DND-41 (cell line): Measurements from ENCODE around the gene CAGE1.

Experiments
- ATAC-seq: fragments of 200-7000 bp; cut with Tn5 transposase; 3 replicates; pipeline ENCODE4 v1.9.1; 2021; ENCODE audit warnings: low read depth; ENCODE audit not compliant: insufficient read depth
- DNase-seq: peaks from one replicate; pipeline ENCODE4 v3.0.0-alpha.2; 2020
- H2AFZ ChIP-seq: 2 replicates; pipeline ENCODE4 v1.6.0; 2012; ENCODE audit warnings: low read depth, low read length
- H3K27ac ChIP-seq: 2 replicates; pipeline ENCODE4 v1.5.1; 2012; ENCODE audit warnings: low read length, inconsistent platforms
- H3K27me3 ChIP-seq: fragments of 200-600 bp; sonication (generic); 2 replicates; pipeline ENCODE4 v1.6.0; 2012; ENCODE audit warnings: low read length, mild to moderate bottlenecking, inconsistent platforms; ENCODE audit not compliant: insufficient read depth, poor library complexity
- H3K36me3 ChIP-seq: 2 replicates; pipeline ENCODE4 v1.5.1; 2012; ENCODE audit warnings: low read length, inconsistent platforms; ENCODE audit not compliant: insufficient read depth
- H3K4me1 ChIP-seq: 2 replicates; pipeline ENCODE4 v1.5.1; 2012; ENCODE audit warnings: mild to moderate bottlenecking, low read length; ENCODE audit not compliant: insufficient read depth
- H3K4me2 ChIP-seq: 2 replicates; pipeline ENCODE4 v1.6.0; 2012; ENCODE audit warnings: mild to moderate bottlenecking, moderate library complexity, low read length, inconsistent platforms; ENCODE audit not compliant: insufficient read depth
- H3K4me3 ChIP-seq, 2 experiments: fragments of 200-600 bp in 1 of 2; shearing (Covaris generic) in 1 of 2; 2 replicates each; pipeline ENCODE4 v1.5.1; 2012 to 2016; ENCODE audit warnings: inconsistent platforms in 2 of 2, low read length in 2 of 2, mild to moderate bottlenecking in 2 of 2, low read depth in 1 of 2, moderate library complexity in 1 of 2
- H3K79me2 ChIP-seq: 2 replicates; pipeline ENCODE4 v1.6.0; 2012; ENCODE audit warnings: low read length, inconsistent platforms; ENCODE audit not compliant: insufficient read depth
- H3K9ac ChIP-seq: 2 replicates; pipeline ENCODE4 v1.6.0; 2012; ENCODE audit warnings: low read depth, mild to moderate bottlenecking, inconsistent platforms, low read length, moderate library complexity
- H3K9me3 ChIP-seq: 2 replicates; pipeline ENCODE4 v1.5.1; 2012; ENCODE audit warnings: low read length, moderate library complexity, mild to moderate bottlenecking, inconsistent platforms; ENCODE audit not compliant: insufficient read depth, severe bottlenecking
- H4K20me1 ChIP-seq: 2 replicates; pipeline ENCODE4 v1.6.0; 2012; ENCODE audit warnings: low read length; ENCODE audit not compliant: insufficient read depth
- EZH2 ChIP-seq: IDR thresholded peaks from 3 replicates; pipeline ENCODE4 v1.6.1; 2012; ENCODE audit warnings: borderline replicate concordance, low read depth, mild to moderate bottlenecking, moderate library complexity, low read length, inconsistent platforms; ENCODE audit not compliant: severe bottlenecking
- TF ChIP-seq, protein P1 (sequence below): IDR thresholded peaks from 2 replicates; pipeline ENCODE4 v1.5.1; 2012; ENCODE audit warnings: borderline replicate concordance, low read length, moderate library complexity, mild to moderate bottlenecking; ENCODE audit not compliant: poor library complexity, severe bottlenecking; ENCODE audit errors: extremely low read depth

Gene CAGE1

DNA sequence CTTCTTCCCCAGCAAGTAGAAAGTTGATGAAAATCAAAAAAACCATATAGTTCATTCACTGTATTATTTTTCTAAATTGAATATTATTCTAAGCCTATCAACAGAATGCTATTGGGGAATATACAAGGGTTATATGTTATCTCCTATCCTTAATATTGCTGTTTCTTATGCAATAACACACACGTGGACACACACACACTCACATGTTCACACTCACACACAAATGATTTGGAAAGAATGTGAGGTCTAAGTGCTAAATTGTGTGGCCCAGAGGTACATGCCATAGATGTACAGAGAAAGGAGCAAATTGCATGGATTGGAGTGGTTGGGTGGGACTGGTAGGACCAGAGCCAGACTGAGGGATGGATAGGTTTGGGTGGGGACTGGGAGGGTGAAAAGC is 45.1 kb upstream of the CAGE1 start:
- Histone ChIP-seq H4K20me1 (no peaks in the 10 kb centered on the region), H3K79me2 (no peaks in the 10 kb centered on the region), H3K4me1 (no peaks in the 10 kb centered on the region), H3K9me3 (no peaks in the 10 kb centered on the region), H2AFZ (no peak overlapping the region), H3K27ac (no peak overlapping the region), H3K27me3 (no peaks in the 10 kb centered on the region), H3K9ac (no peak overlapping the region), H3K4me3 (no peak overlapping the region), H3K36me3 (no peaks in the 10 kb centered on the region), H3K4me2 (no peak overlapping the region)
- no peak for ATAC-seq
- TF ChIP-seq, protein P1, sequence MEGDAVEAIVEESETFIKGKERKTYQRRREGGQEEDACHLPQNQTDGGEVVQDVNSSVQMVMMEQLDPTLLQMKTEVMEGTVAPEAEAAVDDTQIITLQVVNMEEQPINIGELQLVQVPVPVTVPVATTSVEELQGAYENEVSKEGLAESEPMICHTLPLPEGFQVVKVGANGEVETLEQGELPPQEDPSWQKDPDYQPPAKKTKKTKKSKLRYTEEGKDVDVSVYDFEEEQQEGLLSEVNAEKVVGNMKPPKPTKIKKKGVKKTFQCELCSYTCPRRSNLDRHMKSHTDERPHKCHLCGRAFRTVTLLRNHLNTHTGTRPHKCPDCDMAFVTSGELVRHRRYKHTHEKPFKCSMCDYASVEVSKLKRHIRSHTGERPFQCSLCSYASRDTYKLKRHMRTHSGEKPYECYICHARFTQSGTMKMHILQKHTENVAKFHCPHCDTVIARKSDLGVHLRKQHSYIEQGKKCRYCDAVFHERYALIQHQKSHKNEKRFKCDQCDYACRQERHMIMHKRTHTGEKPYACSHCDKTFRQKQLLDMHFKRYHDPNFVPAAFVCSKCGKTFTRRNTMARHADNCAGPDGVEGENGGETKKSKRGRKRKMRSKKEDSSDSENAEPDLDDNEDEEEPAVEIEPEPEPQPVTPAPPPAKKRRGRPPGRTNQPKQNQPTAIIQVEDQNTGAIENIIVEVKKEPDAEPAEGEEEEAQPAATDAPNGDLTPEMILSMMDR = no peak
- no peak for TF ChIP-seq EZH2
- DNase-seq = no peak

DNA sequence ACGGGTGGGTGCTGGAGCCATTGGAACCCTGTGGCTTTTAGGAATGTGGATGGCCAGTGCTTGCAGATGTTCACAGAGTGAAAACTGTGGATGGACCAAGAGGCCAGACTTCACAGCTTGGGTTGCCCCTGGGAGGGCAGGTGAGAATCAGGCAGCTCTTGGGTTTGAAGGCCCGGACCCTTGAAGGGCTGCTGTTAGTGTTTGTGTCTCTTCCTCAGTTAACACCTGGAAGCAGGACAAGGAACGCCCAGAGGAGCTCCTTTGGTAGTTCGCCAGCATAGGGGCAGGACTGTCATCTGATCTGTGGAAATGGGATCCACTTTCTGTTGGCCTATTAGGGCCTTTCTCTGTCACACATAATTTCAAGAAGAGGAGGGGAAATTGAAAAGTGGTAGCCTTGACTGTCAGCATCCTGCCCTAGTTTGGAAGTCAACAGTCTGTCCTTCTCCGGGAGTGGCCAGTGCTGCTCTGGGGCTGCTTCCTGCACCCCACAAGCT is 43.6 kb upstream of the CAGE1 start:
- TF ChIP-seq EZH2 = no peak
- TF ChIP-seq, protein P1 = no peak
- no peak for DNase-seq
- no peaks in the 10 kb centered on the region for H4K20me1 ChIP-seq
- H3K36me3 ChIP-seq = no peaks in the 10 kb centered on the region
- H3K9ac ChIP-seq = no peak overlapping the region
- no peak for ATAC-seq
- no peak overlapping the region for H3K27ac ChIP-seq
- H3K4me2 ChIP-seq = no peak overlapping the region
- no peaks in the 10 kb centered on the region for H3K79me2 ChIP-seq
- no peaks in the 10 kb centered on the region for H3K9me3 ChIP-seq
- H2AFZ ChIP-seq = no peak overlapping the region
- no peaks in the 10 kb centered on the region for H3K27me3 ChIP-seq
- H3K4me3 ChIP-seq = no peak overlapping the region
- no peaks in the 10 kb centered on the region for H3K4me1 ChIP-seq

DNA sequence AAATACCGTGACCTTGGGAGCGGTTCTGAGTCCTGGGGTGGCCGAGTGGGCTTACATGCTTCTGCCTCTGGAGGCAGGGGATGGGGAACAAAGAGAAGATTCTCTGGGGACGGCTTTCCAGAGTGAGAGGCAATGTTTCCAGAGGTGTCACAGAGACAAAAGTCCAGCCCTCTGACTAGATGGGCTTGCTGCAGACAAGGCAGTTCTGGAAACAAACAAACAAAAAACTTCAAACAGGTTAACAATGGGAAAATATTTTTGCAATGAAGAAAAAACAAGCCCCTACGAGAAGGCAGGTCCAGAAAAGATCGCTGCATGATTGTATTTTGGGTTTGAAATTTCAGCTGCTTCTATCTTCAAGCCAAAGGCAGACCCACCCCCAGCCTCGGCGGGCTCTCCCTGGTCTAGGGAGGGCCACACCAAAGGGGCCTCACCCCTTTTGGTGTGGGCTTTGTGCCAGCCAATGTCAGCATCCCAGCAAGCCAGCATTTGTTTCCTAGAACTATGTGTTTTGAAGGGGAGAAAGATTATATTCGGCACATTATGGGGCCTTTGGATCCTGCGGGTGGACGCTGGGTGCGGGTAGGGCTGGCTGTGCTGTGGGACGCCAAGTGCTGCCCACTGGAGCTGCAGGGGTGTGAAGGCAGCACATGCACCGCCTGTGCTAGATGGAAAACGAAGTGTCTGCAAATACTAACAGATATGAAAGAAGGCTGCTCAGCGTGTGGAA is 43.0 kb upstream of the CAGE1 start:
- H3K4me3 ChIP-seq = no peak overlapping the region
- no peaks in the 10 kb centered on the region for H3K4me1 ChIP-seq
- H3K27me3 ChIP-seq = no peaks in the 10 kb centered on the region
- H3K9me3 ChIP-seq = no peaks in the 10 kb centered on the region
- ATAC-seq (no peak), DNase-seq (no peak)
- H3K4me2 ChIP-seq = no peak overlapping the region
- no peak overlapping the region for H3K9ac ChIP-seq
- H3K27ac ChIP-seq = no peak overlapping the region
- TF ChIP-seq EZH2 = no peak
- TF ChIP-seq, protein P1 = no peak
- no peak overlapping the region for H2AFZ ChIP-seq
- no peaks in the 10 kb centered on the region for H4K20me1 ChIP-seq
- no peaks in the 10 kb centered on the region for H3K36me3 ChIP-seq
- H3K79me2 ChIP-seq = no peaks in the 10 kb centered on the region
